ENCODE data around the gene TDRD7.
"Not testable (repeated sequence)": the region's sequence is repeated elsewhere in the genome, so short reads cannot be mapped to it uniquely, and the experiment has no call there.

The TDRD7 gene

GRCh38 chr9:97484134-97484533 lies 72.2 kb downstream of the TDRD7 start:
- no peak for DNase-seq

GRCh38 chr9:97487107-97487506 lies 75.2 kb downstream of the TDRD7 start:
- no peak for DNase-seq

GRCh38 chr9:97487861-97488260 lies 76.0 kb downstream of the TDRD7 start:
- no peak for DNase-seq

GRCh38 chr9:97491216-97491999 lies 79.5 kb downstream of the TDRD7 start:
- DNase-seq: no peak

- DNase-seq: not testable (repeated sequence)
These were observed 85.9 kb downstream of the TDRD7 start for GRCh38 chr9:97497558-97498375.

GRCh38 chr9:97498846-97499245 lies 87.0 kb downstream of the TDRD7 start:
- not testable (repeated sequence) for DNase-seq

- DNase-seq: no peak
These were observed 88.4 kb downstream of the TDRD7 start for GRCh38 chr9:97500263-97500662.

GRCh38 chr9:97500765-97501176 lies 88.9 kb downstream of the TDRD7 start:
- DNase-seq: no peak

- peak; percentile 63 to 70 for DNase-seq
These were observed 89.5 kb downstream of the TDRD7 start, which contains the start of gene TMOD1 for GRCh38 chr9:97501177-97501971. TMOD1 (plus strand) TSS chr9:97501666; CDS start chr9:97524189, 22,523 bp downstream.

GRCh38 chr9:97501972-97502221 lies 90.0 kb downstream of the TDRD7 start:
- DNase-seq: no peak

- DNase-seq: peak; percentile 34 to 41
These were observed 90.5 kb downstream of the TDRD7 start for GRCh38 chr9:97502222-97502983.

GRCh38 chr9:97502984-97503861 lies 91.3 kb downstream of the TDRD7 start:
- no peak for DNase-seq

GRCh38 chr9:97503862-97504210 lies 91.9 kb downstream of the TDRD7 start:
- DNase-seq: no peak

GRCh38 chr9:97504381-97505216 lies 92.7 kb downstream of the TDRD7 start:
- DNase-seq: no peak

GRCh38 chr9:97505845-97506244 lies 93.9 kb downstream of the TDRD7 start:
- DNase-seq: no peak

- DNase-seq: no peak
These were observed 94.4 kb downstream of the TDRD7 start for GRCh38 chr9:97506306-97506705.

- DNase-seq: no peak
These were observed 94.9 kb downstream of the TDRD7 start for GRCh38 chr9:97506787-97507186.

- no peak for DNase-seq
These were observed 95.6 kb downstream of the TDRD7 start for GRCh38 chr9:97507428-97507984.

GRCh38 chr9:97508852-97509251 lies 97.0 kb downstream of the TDRD7 start:
- DNase-seq: no peak
